KOPT-K1 (cell line): ENCODE measurements around the gene NCAM2.

Experiments used
- H3K27ac ChIP-seq: fragments of 200-600 bp; sonication (generic); 2 replicates; pipeline ENCODE4 v1.5.1; 2016; ENCODE audit warnings: antibody characterized with exemption, mild to moderate bottlenecking, low read depth, low read length; ENCODE audit not compliant: poor library complexity, severe bottlenecking
- H3K36me3 ChIP-seq: fragments of 200-600 bp; sonication (generic); 2 replicates; pipeline ENCODE4 v1.5.1; 2017; ENCODE audit warnings: antibody characterized with exemption, mild to moderate bottlenecking, low read length, moderate library complexity; ENCODE audit not compliant: insufficient read depth
- H3K9me3 ChIP-seq: fragments of 200-600 bp; sonication (generic); 2 replicates; pipeline ENCODE4 v1.5.1; 2017; ENCODE audit warnings: antibody characterized with exemption, low read length, mild to moderate bottlenecking; ENCODE audit not compliant: insufficient read depth, poor library complexity, severe bottlenecking

NCAM2 gene

GRCh38 chr21:21196087-21196486 is 197.9 kb downstream of the NCAM2 start:
- H3K9me3 ChIP-seq = no peaks in the 10 kb centered on the region
- no peaks in the 10 kb centered on the region for H3K36me3 ChIP-seq
- H3K27ac ChIP-seq = no peak overlapping the region

- Histone ChIP-seq H3K27ac (no peak overlapping the region), H3K36me3 (no peaks in the 10 kb centered on the region), H3K9me3 (no peaks in the 10 kb centered on the region)
Measured at GRCh38 chr21:21196848-21197247, 198.6 kb downstream of the NCAM2 start.

- H3K9me3 ChIP-seq = no peaks in the 10 kb centered on the region
- H3K36me3 ChIP-seq = no peaks in the 10 kb centered on the region
- no peak overlapping the region for H3K27ac ChIP-seq
Measured at GRCh38 chr21:21199342-21200102, 201.3 kb downstream of the NCAM2 start.

- Histone ChIP-seq H3K9me3 (no peaks in the 10 kb centered on the region), H3K27ac (no peak overlapping the region), H3K36me3 (no peaks in the 10 kb centered on the region)
Measured at GRCh38 chr21:21200103-21200938, 202.1 kb downstream of the NCAM2 start.

- H3K9me3 ChIP-seq = no peaks in the 10 kb centered on the region
- H3K27ac ChIP-seq = no peak overlapping the region
- no peaks in the 10 kb centered on the region for H3K36me3 ChIP-seq
Measured at GRCh38 chr21:21200939-21201615, 202.9 kb downstream of the NCAM2 start.

- Histone ChIP-seq H3K9me3 (no peaks in the 10 kb centered on the region), H3K27ac (no peak overlapping the region)
Measured at GRCh38 chr21:21203822-21204339, 205.7 kb downstream of the NCAM2 start.

GRCh38 chr21:21204366-21204996 is 206.3 kb downstream of the NCAM2 start:
- H3K9me3 ChIP-seq = no peaks in the 10 kb centered on the region
- H3K36me3 ChIP-seq = no peaks in the 10 kb centered on the region
- H3K27ac ChIP-seq = no peak overlapping the region

More at GRCh38 chr21:21203822-21204339, 205.7 kb downstream of the NCAM2 start:
- no peaks in the 10 kb centered on the region for H3K36me3 ChIP-seq

GRCh38 chr21:21205604-21206003 is 207.4 kb downstream of the NCAM2 start:
- no peak overlapping the region for H3K27ac ChIP-seq
- no peaks in the 10 kb centered on the region for H3K36me3 ChIP-seq
- H3K9me3 ChIP-seq = no peaks in the 10 kb centered on the region

- Histone ChIP-seq H3K36me3 (no peaks in the 10 kb centered on the region), H3K27ac (no peak overlapping the region), H3K9me3 (no peaks in the 10 kb centered on the region)
Measured at GRCh38 chr21:21210552-21210951, 212.3 kb downstream of the NCAM2 start.

GRCh38 chr21:21213297-21213696 is 215.1 kb downstream of the NCAM2 start:
- Histone ChIP-seq H3K36me3 (no peaks in the 10 kb centered on the region), H3K27ac (no peak overlapping the region), H3K9me3 (no peaks in the 10 kb centered on the region)

GRCh38 chr21:21216047-21216446 is 217.8 kb downstream of the NCAM2 start:
- Histone ChIP-seq H3K9me3 (no peaks in the 10 kb centered on the region), H3K36me3 (no peaks in the 10 kb centered on the region), H3K27ac (no peak overlapping the region)

- Histone ChIP-seq H3K27ac (no peak overlapping the region), H3K9me3 (no peaks in the 10 kb centered on the region), H3K36me3 (no peaks in the 10 kb centered on the region)
Measured at GRCh38 chr21:21226472-21226871, 228.3 kb downstream of the NCAM2 start.

- H3K27ac ChIP-seq = no peak overlapping the region
- H3K9me3 ChIP-seq = no peaks in the 10 kb centered on the region
- H3K36me3 ChIP-seq = no peaks in the 10 kb centered on the region
Measured at GRCh38 chr21:21230672-21231071, 232.5 kb downstream of the NCAM2 start.

GRCh38 chr21:21231913-21232312 is 233.7 kb downstream of the NCAM2 start:
- Histone ChIP-seq H3K9me3 (no peaks in the 10 kb centered on the region), H3K27ac (no peak overlapping the region), H3K36me3 (no peaks in the 10 kb centered on the region)

GRCh38 chr21:21232320-21232719 is 234.1 kb downstream of the NCAM2 start:
- no peak overlapping the region for H3K27ac ChIP-seq
- H3K36me3 ChIP-seq = no peaks in the 10 kb centered on the region
- no peaks in the 10 kb centered on the region for H3K9me3 ChIP-seq
